Mucosa of descending colon (tissue), 3 donors: ENCODE data around the gene AADACL4. TPM values are rescaled to one million over a fixed set of nuclear protein-coding genes. Genes with fewer than 3 reads are reported as not detected.

Experiments
- ATAC-seq: fragments of 200-7000 bp; cut with Tn5 transposase; one replicate; pipeline ENCODE4 v1.9.1; 2020; ENCODE audit warnings: mild to moderate bottlenecking, moderate library complexity
- DNase-seq, 3 donors: peaks; one replicate each; pipeline ENCODE4 v3.0.0-alpha.2; 2020
- H3K36me3 ChIP-seq: fragments of 200-600 bp; one replicate; pipeline ENCODE4 v1.8.0; 2021; ENCODE audit warnings: low read depth, mild to moderate bottlenecking
- H3K4me1 ChIP-seq: fragments of 200-600 bp; one replicate; pipeline ENCODE4 v1.8.0; 2021; ENCODE audit warnings: low read depth, mild to moderate bottlenecking
- H3K4me3 ChIP-seq: fragments of 200-600 bp; one replicate; pipeline ENCODE4 v1.8.0; 2021; ENCODE audit warnings: mild to moderate bottlenecking
- H3K9me3 ChIP-seq: fragments of 200-600 bp; one replicate; pipeline ENCODE4 v1.8.0; 2021; ENCODE audit warnings: mild to moderate bottlenecking
- CTCF ChIP-seq: fragments of 200-600 bp; IDR thresholded peaks from one replicate; pipeline ENCODE4 v1.8.0; 2022; ENCODE audit warnings: antibody characterized with exemption, mild to moderate bottlenecking
- intact Hi-C, 2 donors: fragments of 100-400 bp; cut with DNase I in 1 of 2; cut with micrococcal nuclease in 1 of 2; formaldehyde crosslinking; loops; one replicate each; pipeline versions ENCODE4 v1.11.0 to v1.11.1; 2022; cut with DNase I, micrococcal nuclease
- total RNA-seq, 3 donors: library from RNA; stranded (reverse); fragmentation: NEBNext Ultra II Directional in 2 of 3; extraction: Animal tissue kit (Norgen Biotek cat#: 25700) in 2 of 3; gene quantifications; one replicate each; pipeline versions ENCODE4 v1.2.1 to v1.2.4, GENCODE V29; 2021 to 2023
- donor health status: DM: no; HTN: no; CAD: no; lungs with moderate emphysema.
- donor health status: DM: no; HTN: no; CAD: no.
- donor health status: DM: no; HTN: yes; CAD: no.

AADACL4 gene
- total RNA-seq, 3 donors from 2014 or later = not detected

GRCh38 chr1:12607263-12607662, 36.6 kb upstream of the AADACL4 start:
- TF ChIP-seq CTCF = no peak
- ATAC-seq (no peak), DNase-seq (no peak)
- Histone ChIP-seq H3K9me3 (no peaks in the 10 kb centered on the region), H3K4me1 (peaks cover 9% of the 10 kb centered on the region), H3K4me3 (no peak overlapping the region), H3K36me3 (no peaks in the 10 kb centered on the region)
- intact Hi-C loops = no loop called here

GRCh38 chr1:12608311-12608957, 35.5 kb upstream of the AADACL4 start:
- ATAC-seq = no peak
- Histone ChIP-seq H3K4me1 (peaks cover 8% of the 10 kb centered on the region), H3K4me3 (no peak overlapping the region), H3K36me3 (no peaks in the 10 kb centered on the region), H3K9me3 (no peaks in the 10 kb centered on the region)
- TF ChIP-seq CTCF = no peak
- DNase-seq = peak in 1 of 3 donors; percentile 3
- intact Hi-C loops = no loop called here

GRCh38 chr1:12609469-12610003, 34.3 kb upstream of the AADACL4 start:
- intact Hi-C loops = loop anchor here in 1 of 2 donors (10.0 kb wide), 1 partner anchor 135 kb away; no protein-coding TSS in a partner anchor
- ATAC-seq (no peak), DNase-seq (no peak)
- TF ChIP-seq CTCF = no peak
- Histone ChIP-seq H3K4me1 (peaks cover 4% of the 10 kb centered on the region), H3K4me3 (no peak overlapping the region), H3K9me3 (no peaks in the 10 kb centered on the region), H3K36me3 (no peaks in the 10 kb centered on the region)

- no peak for ATAC-seq
- Histone ChIP-seq H3K9me3 (no peaks in the 10 kb centered on the region), H3K36me3 (no peaks in the 10 kb centered on the region), H3K4me3 (no peak overlapping the region), H3K4me1 (peaks cover 9% of the 10 kb centered on the region)
- no peak for DNase-seq
- TF ChIP-seq CTCF = no peak
- intact Hi-C loops = loop anchor here in 1 of 2 donors (10.0 kb wide), 1 partner anchor 136 kb away; no protein-coding TSS in a partner anchor
These were observed 33.5 kb upstream of the AADACL4 start for GRCh38 chr1:12610305-12610935.

GRCh38 chr1:12610941-12611340, 32.9 kb upstream of the AADACL4 start:
- DNase-seq (no peak), ATAC-seq (no peak)
- intact Hi-C loops = loop anchor here in 1 of 2 donors (10.0 kb wide), 1 partner anchor 136 kb away; no protein-coding TSS in a partner anchor
- Histone ChIP-seq H3K4me3 (no peak overlapping the region), H3K9me3 (no peaks in the 10 kb centered on the region), H3K4me1 (peaks cover 9% of the 10 kb centered on the region), H3K36me3 (no peaks in the 10 kb centered on the region)
- TF ChIP-seq CTCF = no peak
